Measurements from ENCODE around the gene LDLRAD4. TPM values are rescaled to one million over a fixed set of nuclear protein-coding genes. Genes with fewer than 3 reads are reported as not detected.

The LDLRAD4 gene
- total and polyA plus RNA-seq, 9 of the 15 experiments (the other 6 are each of a cell fraction or from before 2014, with no cell fraction given), result 0.01 TPM; not detected in 8

GRCh38 chr18:13660510-13660909 lies 441.9 kb downstream of the LDLRAD4 start (continued):
- TF ChIP-seq ARID4B (CRISPR knock-in tag; IDR thresholded peaks at IDR 0.05) (no peak), CCNT2 (IDR thresholded peaks at IDR 0.05; ENCODE audit: borderline replicate concordance, extremely low read depth, insufficient read length, low read depth, low read length) (no peak), MLX (CRISPR knock-in tag; conservative IDR thresholded peaks at IDR 0.05) (no peak), NUFIP1 (IDR thresholded peaks at IDR 0.05; ENCODE audit: partially characterized antibody) (no peak), MGA (IDR thresholded peaks at IDR 0.05) (peak; percentile 59), BHLHE40 (IDR thresholded peaks at IDR 0.05; ENCODE audit: low read length) (peak; percentile 94), DMBX1 (CRISPR knock-in tag; IDR thresholded peaks at IDR 0.05; ENCODE audit: borderline replicate concordance) (peak; percentile 54; the same call in 1 of the 2 replicates), ZNF24 (IDR thresholded peaks at IDR 0.05) (no peak), RB1 (IDR thresholded peaks at IDR 0.05; ENCODE audit: low read depth) (no peak), RUNX1 (IDR thresholded peaks at IDR 0.05; ENCODE audit: low read depth) (no peak), ZNF175 (CRISPR knock-in tag; IDR thresholded peaks at IDR 0.05; ENCODE audit: low read depth) (peak; percentile 73; the same call in 1 of the 2 replicates), CTBP1 (IDR thresholded peaks at IDR 0.05; ENCODE audit: borderline replicate concordance) (0 out of 2 replicates have a peak, but pooled peaks have one; percentile 21)

All from K562 (cell line).